GM18951 (cell line): Measurements from ENCODE around the gene AOPEP.
"Not testable (repeated sequence)": the region's sequence is repeated elsewhere in the genome, so short reads cannot be mapped to it uniquely, and the experiment has no call there.

ENCODE experiments used
- POLR2A ChIP-seq: IDR thresholded peaks from 4 replicates; pipeline ENCODE4 v1.6.1; 2011; ENCODE audit warnings: mild to moderate bottlenecking; ENCODE audit not compliant: insufficient read length, insufficient read depth; ENCODE audit errors: extremely low read depth
- in situ Hi-C: fragments of 300-500 bp; cut with MboI; formaldehyde crosslinking; loops from one replicate; pipeline ENCODE4 v1.12.0; 2022; ENCODE audit warnings: low sequenced_read_pairs, mixed read lengths, inconsistent platforms; ENCODE audit not compliant: unreplicated experiment

Gene AOPEP

GRCh38 chr9:95005278-95006143, 279.0 kb downstream of the AOPEP start:
- in situ Hi-C loops: no loop called here

GRCh38 chr9:95007226-95007869, 280.8 kb downstream of the AOPEP start:
- no peak for TF ChIP-seq POLR2A
- in situ Hi-C loops: no loop called here

More at GRCh38 chr9:95005278-95006143, 279.0 kb downstream of the AOPEP start:
- no peak for TF ChIP-seq POLR2A

GRCh38 chr9:95008151-95008771, 281.8 kb downstream of the AOPEP start:
- TF ChIP-seq POLR2A: no peak
- in situ Hi-C loops: no loop called here

GRCh38 chr9:95009459-95009858, 283.0 kb downstream of the AOPEP start:
- in situ Hi-C loops: no loop called here
- no peak for TF ChIP-seq POLR2A

- in situ Hi-C loops: no loop called here
- no peak for TF ChIP-seq POLR2A
Observed at GRCh38 chr9:95010431-95010838, 283.9 kb downstream of the AOPEP start.

- in situ Hi-C loops: no loop called here
- TF ChIP-seq POLR2A: no peak
Observed at GRCh38 chr9:95012035-95012708, 285.7 kb downstream of the AOPEP start.

GRCh38 chr9:95012902-95013301, 286.4 kb downstream of the AOPEP start:
- no peak for TF ChIP-seq POLR2A
- in situ Hi-C loops: no loop called here

- no peak for TF ChIP-seq POLR2A
- in situ Hi-C loops: no loop called here
Observed at GRCh38 chr9:95014917-95015316, 288.4 kb downstream of the AOPEP start.

- in situ Hi-C loops: no loop called here
- no peak for TF ChIP-seq POLR2A
Observed at GRCh38 chr9:95015569-95015968, 289.1 kb downstream of the AOPEP start.

GRCh38 chr9:95017062-95017461, 290.6 kb downstream of the AOPEP start:
- in situ Hi-C loops: no loop called here
- TF ChIP-seq POLR2A: no peak

GRCh38 chr9:95017661-95018060, 291.2 kb downstream of the AOPEP start:
- in situ Hi-C loops: no loop called here
- TF ChIP-seq POLR2A: no peak

- in situ Hi-C loops: no loop called here
- no peak for TF ChIP-seq POLR2A
Observed at GRCh38 chr9:95018099-95018936, 291.8 kb downstream of the AOPEP start.

- in situ Hi-C loops: not testable (repeated sequence)
Observed at GRCh38 chr9:95020644-95021043, 294.1 kb downstream of the AOPEP start.
